Endodermal cell (in vitro differentiated cells): ENCODE measurements around the gene RAB38. TPM values are rescaled to one million over a fixed set of nuclear protein-coding genes. Genes with fewer than 3 reads are reported as not detected.

Experiments
- DNase-seq: peaks from one replicate; pipeline ENCODE4 v3.0.0-alpha.2; 2017
- H3K27ac ChIP-seq: 2 replicates; pipeline ENCODE4 v1.5.1; 2013; ENCODE audit warnings: mild to moderate bottlenecking, low read depth, low read length, moderate library complexity
- H3K27me3 ChIP-seq: 2 replicates; pipeline ENCODE4 v1.6.1; 2013; ENCODE audit warnings: mild to moderate bottlenecking, low read length, moderate library complexity; ENCODE audit not compliant: insufficient read depth, control insufficient read depth, poor library complexity, severe bottlenecking
- H3K36me3 ChIP-seq: 2 replicates; pipeline ENCODE4 v1.7.0; 2013; ENCODE audit warnings: mild to moderate bottlenecking, low read length, moderate library complexity; ENCODE audit not compliant: control insufficient read depth, insufficient read depth
- H3K4me1 ChIP-seq: one replicate; pipeline ENCODE4 v1.7.0; 2013; ENCODE audit warnings: low read length; ENCODE audit not compliant: control insufficient read depth, insufficient read depth
- H3K4me3 ChIP-seq: 2 replicates; pipeline ENCODE4 v1.5.1; 2013; ENCODE audit warnings: mild to moderate bottlenecking, low read length, moderate library complexity
- H3K9ac ChIP-seq: 2 replicates; pipeline ENCODE4 v1.6.1; 2013; ENCODE audit warnings: mild to moderate bottlenecking, low read length, moderate library complexity; ENCODE audit not compliant: poor library complexity, severe bottlenecking; ENCODE audit errors: extremely low read depth
- H3K9me3 ChIP-seq: 2 replicates; pipeline ENCODE4 v1.6.1; 2013; ENCODE audit warnings: mild to moderate bottlenecking, low read length, moderate library complexity; ENCODE audit not compliant: control insufficient read depth
- H3K27ac Mint-ChIP-seq: 2 replicates; pipeline ENCODE4 v1.8.0; 2020; ENCODE audit warnings: mixed read lengths
- H3K27me3 Mint-ChIP-seq: 2 replicates; pipeline ENCODE4 v1.8.0; 2021; ENCODE audit warnings: mild to moderate bottlenecking, mixed read lengths; ENCODE audit not compliant: insufficient read depth
- H3K36me3 Mint-ChIP-seq: 2 replicates; pipeline ENCODE4 v1.8.0; 2020; ENCODE audit warnings: low read depth, mixed read lengths
- H3K4me1 Mint-ChIP-seq: 2 replicates; pipeline ENCODE4 v1.8.0; 2020; ENCODE audit warnings: mixed read lengths
- H3K4me3 Mint-ChIP-seq: 2 replicates; pipeline ENCODE4 v1.8.0; 2020; ENCODE audit warnings: mild to moderate bottlenecking, moderate library complexity, mixed read lengths
- H3K9me3 Mint-ChIP-seq: 2 replicates; pipeline ENCODE4 v1.8.0; 2020; ENCODE audit warnings: mild to moderate bottlenecking, mixed read lengths
- CTCF ChIP-seq: fragments of 200-600 bp; sonication (generic); conservative IDR thresholded peaks from 2 replicates; pipeline ENCODE4 v1.5.0; 2021; ENCODE audit warnings: antibody characterized with exemption, mild to moderate bottlenecking
- WGBS, 2 experiments: methylation state at CpG; one replicate each; pipeline versions ENCODE4 v1.1.5 to v1.1.7; 2013; ENCODE audit warnings: missing lambda C conversion rate in 2 of 2, mixed read lengths in 1 of 2; ENCODE audit not compliant: insufficient coverage in 1 of 2, insufficient read length in 1 of 2; 5-methylcytosine and 5-hydroxymethylcytosine counted together
- long read RNA-seq, 4 experiments: library from polyadenylated mRNA in 2 of 4; library from RNA in 1 of 4; library from capped mRNA in 1 of 4; stranded (forward) in 3 of 4; unstranded in 1 of 4; transcript quantifications; one replicate each; pipeline ENCODE4 v2.0.0, GENCODE V29; 2020 to 2021; ENCODE audit warnings: inconsistent platforms in 1 of 4
- polyA plus RNA-seq, 2 experiments: library from polyadenylated mRNA; stranded (reverse); fragments of 50-300 nt; gene quantifications; one replicate each; pipeline ENCODE4 v1.2.3, GENCODE V29; 2013
- total RNA-seq, 2 donors: library from RNA; stranded (reverse); fragmentation: NEBNext Ultra II Directional in 1 of 2; extraction: Animal tissue kit (Norgen Biotek cat#: 25700) in 1 of 2; gene quantifications; 2 replicates in 1 of 2; 3 replicates in 1 of 2; pipeline ENCODE4 v1.2.1, GENCODE V29; 2021

RAB38 gene
- 10 to 100 TPM; 12.3 to 15.0 TPM for total RNA-seq
- polyA plus RNA-seq (2013, experiment 1 of 2): 10.2 TPM
- polyA plus RNA-seq (2013, experiment 2 of 2): 8.0 TPM
- long read RNA-seq, experiment 1, partial matches to known transcripts: 0 of 5 reads
- long read RNA-seq, experiment 1, other reads (novel, unspliced or antisense): 0 of 5 reads
- long read RNA-seq, experiment 2, transcript RAB38-201 (3 exons, 1,465 nt): major isoform, 10 of 11 reads
- long read RNA-seq, experiment 2, partial matches to known transcripts: 0 of 11 reads
- long read RNA-seq, experiment 2, other reads (novel, unspliced or antisense): 1 of 11 reads
- long read RNA-seq, experiment 3, transcript RAB38-201 (3 exons, 1,465 nt): major isoform, 62 of 74 reads
- long read RNA-seq, experiment 3, partial matches to known transcripts: 2 of 74 reads
- long read RNA-seq, experiment 3, other reads (novel, unspliced or antisense): 10 of 74 reads
- long read RNA-seq, experiment 4, transcript RAB38-201 (3 exons, 1,465 nt): major isoform, 22 of 25 reads
- long read RNA-seq, experiment 4, partial matches to known transcripts: 0 of 25 reads
- long read RNA-seq, experiment 4, other reads (novel, unspliced or antisense): 1 of 25 reads

- H3K27ac Mint-ChIP-seq: peak within 1 kb of the TSS; percentile 79
- H3K9ac ChIP-seq: peak within 1 kb of the TSS; percentile 1
Observed at GRCh38 chr11:88174709-88175568, at the start of gene RAB38. Gene RAB38, minus strand, starts transcription at chr11:88175443. Its CDS starts 59 bp downstream, at chr11:88175384.

GRCh38 chr11:88213406-88213805, 38.2 kb upstream of the RAB38 start:
- no peaks in the 10 kb centered on the region for H3K27me3 ChIP-seq
- no peak overlapping the region for H3K9ac ChIP-seq
- Mint-ChIP-seq H3K4me3 (no peak overlapping the region), H3K27me3 (no peaks in the 10 kb centered on the region), H3K4me1 (no peaks in the 10 kb centered on the region), H3K27ac (no peak overlapping the region), H3K9me3 (no peaks in the 10 kb centered on the region), H3K36me3 (no peaks in the 10 kb centered on the region)
- no peak overlapping the region for H3K27ac ChIP-seq
- no peak for DNase-seq
- no peaks in the 10 kb centered on the region for H3K4me1 ChIP-seq
- no peak overlapping the region for H3K4me3 ChIP-seq
- H3K36me3 ChIP-seq: no peaks in the 10 kb centered on the region
- TF ChIP-seq CTCF: no peak
- H3K9me3 ChIP-seq: no peaks in the 10 kb centered on the region

More at GRCh38 chr11:88174709-88175568, at the start of gene RAB38:
- H3K4me1 Mint-ChIP-seq: peaks cover 31% of the 10 kb centered on the region
- TF ChIP-seq CTCF: no peak
- no peaks in the 10 kb centered on the region for H3K36me3 ChIP-seq
- no peaks in the 10 kb centered on the region for H3K36me3 Mint-ChIP-seq
- no peaks in the 10 kb centered on the region for H3K9me3 ChIP-seq
- peaks cover 3% of the 10 kb centered on the region for H3K4me1 ChIP-seq
- H3K27ac ChIP-seq: no peak within 1 kb of the TSS
- DNase-seq: peak; percentile 94
- H3K4me3 Mint-ChIP-seq: peak within 1 kb of the TSS; percentile 75
- H3K9me3 Mint-ChIP-seq: no peaks in the 10 kb centered on the region
- H3K27me3 ChIP-seq: peaks cover 12% of the 10 kb centered on the region
- peak within 1 kb of the TSS; percentile 81 for H3K4me3 ChIP-seq
- H3K27me3 Mint-ChIP-seq: peaks cover 10% of the 10 kb centered on the region
- WGBS, 2 experiments: 4 to 7% methylated on average over 21 to 49 of the region's 54 CpGs

- no peaks in the 10 kb centered on the region for H3K4me1 Mint-ChIP-seq
- no peaks in the 10 kb centered on the region for H3K9me3 Mint-ChIP-seq
- Histone ChIP-seq H3K27ac (no peak overlapping the region), H3K4me1 (no peaks in the 10 kb centered on the region), H3K4me3 (no peak overlapping the region), H3K9me3 (no peaks in the 10 kb centered on the region), H3K27me3 (no peaks in the 10 kb centered on the region), H3K9ac (no peak overlapping the region), H3K36me3 (no peaks in the 10 kb centered on the region)
- 77% methylated on average over 1 of the region's 1 CpG; no CpG with 5 or more reads in 1 of the 2 experiments for WGBS, 2 experiments
- DNase-seq: no peak
- no peaks in the 10 kb centered on the region for H3K36me3 Mint-ChIP-seq
- H3K4me3 Mint-ChIP-seq: no peak overlapping the region
- no peak for TF ChIP-seq CTCF
- no peak overlapping the region for H3K27ac Mint-ChIP-seq
- H3K27me3 Mint-ChIP-seq: no peaks in the 10 kb centered on the region
Observed at GRCh38 chr11:88212300-88212699, 37.1 kb upstream of the RAB38 start.
